IPS-NIHi11 (cell line): ENCODE measurements around the gene PPP1R14C.
A peak's percentile ranks its signal among the peaks of the same experiment; 100 is the strongest.

ENCODE experiments used
- DNase-seq: peaks from one replicate; pipeline ENCODE4 v3.0.0; 2012; ENCODE audit warnings: mixed read lengths, low spot score

PPP1R14C gene

GRCh38 chr6:150249261-150249660 is 106.4 kb downstream of the PPP1R14C start:
- no peak for DNase-seq

DNA sequence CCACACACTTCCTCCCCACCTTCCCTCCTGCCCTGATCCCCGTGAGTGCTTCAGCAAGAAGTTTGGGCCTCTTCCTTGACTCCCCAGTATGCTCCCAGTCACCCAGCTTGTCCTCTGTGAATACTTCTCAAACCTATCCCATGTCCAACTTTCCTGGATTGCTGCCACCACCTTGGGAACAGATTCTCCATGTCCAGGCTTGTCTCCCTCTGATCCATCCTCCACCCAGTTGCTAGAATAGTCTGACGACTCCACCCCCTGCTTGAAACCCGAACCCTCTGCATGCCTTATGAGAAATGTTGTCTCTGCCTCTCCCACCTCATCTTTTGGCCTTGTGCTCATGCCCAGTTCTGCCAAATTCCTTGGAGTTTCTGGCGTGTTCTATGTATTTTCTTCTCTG is 108.0 kb downstream of the PPP1R14C start:
- DNase-seq = peak; percentile 67

GRCh38 chr6:150251566-150252186 is 108.8 kb downstream of the PPP1R14C start:
- no peak for DNase-seq

GRCh38 chr6:150252714-150253444 is 110.0 kb downstream of the PPP1R14C start:
- DNase-seq = no peak

DNA sequence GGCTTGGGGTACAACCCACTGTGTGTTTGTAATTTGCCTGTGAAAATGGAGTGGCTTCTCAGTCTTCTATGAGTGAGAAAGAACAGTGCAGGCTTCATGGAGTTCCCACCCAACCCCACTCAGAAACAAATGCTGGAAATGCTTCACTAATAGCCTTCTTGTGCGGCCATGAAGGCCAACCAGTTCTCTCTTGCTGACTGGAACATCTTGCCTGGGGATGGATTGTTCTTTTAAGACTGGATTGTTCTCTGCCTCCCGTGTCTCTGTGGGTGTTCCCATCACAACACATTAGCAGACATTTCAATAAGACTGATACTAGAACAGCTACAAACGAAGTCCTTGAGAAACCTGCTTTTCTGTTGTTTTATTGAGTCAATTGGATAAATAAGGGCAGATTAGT is 110.6 kb downstream of the PPP1R14C start:
- DNase-seq = no peak

DNA sequence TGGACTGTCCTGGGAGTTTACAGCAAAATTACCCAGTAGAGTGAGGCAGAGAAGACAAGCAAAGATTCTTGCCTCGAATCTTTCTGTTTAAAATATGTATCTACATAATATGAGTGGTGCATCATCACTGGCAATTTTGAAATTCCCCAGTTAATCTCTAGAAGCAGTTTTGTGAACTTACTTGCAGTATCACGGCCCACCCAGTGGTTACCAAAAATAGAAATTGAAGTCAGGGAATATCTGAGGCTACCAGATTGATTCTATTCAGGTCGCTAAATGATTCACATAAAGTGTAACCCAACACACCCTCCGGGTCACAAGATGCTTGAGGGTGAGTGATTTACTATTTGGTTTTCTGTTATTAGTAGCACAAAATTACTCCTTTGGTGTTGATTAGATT is 111.9 kb downstream of the PPP1R14C start:
- no peak for DNase-seq

DNA sequence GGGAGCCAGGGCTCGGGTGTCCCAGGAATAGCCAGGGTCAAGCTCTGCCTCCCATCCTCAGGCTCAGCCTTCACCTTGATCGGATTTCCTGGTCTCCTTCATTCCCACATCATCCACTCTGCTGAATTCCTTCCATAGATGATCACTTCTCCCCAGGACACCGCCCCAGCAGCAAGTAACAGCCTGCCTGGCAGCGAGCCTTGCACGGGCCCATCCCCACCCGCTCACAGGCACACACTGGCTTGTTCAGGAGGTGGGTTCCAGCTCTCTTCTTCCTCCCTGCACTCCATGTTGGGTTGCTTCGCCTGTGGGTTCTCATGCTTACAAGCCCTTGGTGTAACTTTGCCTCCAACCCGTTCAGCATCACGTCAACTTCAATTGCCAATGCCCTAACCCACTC is 113.0 kb downstream of the PPP1R14C start:
- DNase-seq = no peak

DNA sequence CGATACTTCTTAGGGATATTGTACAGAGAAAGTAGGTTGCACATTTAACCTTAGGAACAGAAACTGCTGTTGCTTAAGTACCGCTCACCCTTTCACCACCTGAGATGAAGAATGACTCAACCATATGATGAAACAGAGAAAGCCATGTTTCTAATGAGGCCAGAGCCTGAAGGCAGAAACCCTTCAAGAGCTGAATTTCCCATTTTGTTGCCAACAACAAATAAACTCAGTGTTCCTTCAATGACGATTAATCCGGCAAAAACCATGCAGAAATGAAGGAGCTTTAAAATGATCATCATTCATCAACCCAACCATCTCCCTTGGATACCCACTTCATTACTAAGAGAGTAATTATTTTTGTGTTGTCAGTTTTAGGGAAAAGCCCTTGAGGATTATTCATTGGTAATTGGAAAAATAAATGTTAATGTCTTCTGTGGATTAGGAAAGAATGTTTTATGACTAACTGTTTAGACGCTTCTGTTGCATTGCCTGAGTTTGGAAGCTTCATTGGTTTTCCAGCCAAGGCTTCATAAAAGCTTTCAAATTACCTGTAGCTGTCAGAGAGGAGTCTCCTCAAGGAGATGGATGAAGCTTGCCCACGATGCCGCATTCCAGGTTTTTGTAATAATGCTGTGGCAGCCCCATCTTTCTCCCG is 113.9 kb downstream of the PPP1R14C start:
- DNase-seq = no peak

DNA sequence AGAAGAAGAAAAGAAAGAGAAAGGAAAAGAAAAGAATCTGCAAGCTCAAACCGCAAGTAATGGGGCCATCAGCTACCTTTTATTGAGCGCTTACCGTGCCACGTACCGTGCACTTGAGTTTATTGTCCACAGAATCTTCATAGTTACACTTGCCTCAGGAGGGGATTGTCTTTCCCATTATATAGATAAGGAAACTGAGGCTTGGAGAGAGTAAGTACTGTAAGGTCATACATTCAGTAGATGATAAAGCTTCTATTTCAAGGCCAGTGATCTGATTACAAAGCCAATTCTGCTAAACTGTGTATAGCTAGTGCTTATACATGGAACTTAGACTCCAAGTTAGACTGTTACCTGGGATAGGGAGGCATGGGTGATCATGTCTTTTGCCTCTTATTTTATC is 115.5 kb downstream of the PPP1R14C start:
- no peak for DNase-seq

- no peak for DNase-seq
These were observed 118.1 kb downstream of the PPP1R14C start for GRCh38 chr6:150260931-150261330.

- peak; percentile 41 for DNase-seq
These were observed 119.3 kb downstream of the PPP1R14C start for GRCh38 chr6:150261997-150262697.

GRCh38 chr6:150263765-150264404 is 121.0 kb downstream of the PPP1R14C start:
- no peak for DNase-seq

DNA sequence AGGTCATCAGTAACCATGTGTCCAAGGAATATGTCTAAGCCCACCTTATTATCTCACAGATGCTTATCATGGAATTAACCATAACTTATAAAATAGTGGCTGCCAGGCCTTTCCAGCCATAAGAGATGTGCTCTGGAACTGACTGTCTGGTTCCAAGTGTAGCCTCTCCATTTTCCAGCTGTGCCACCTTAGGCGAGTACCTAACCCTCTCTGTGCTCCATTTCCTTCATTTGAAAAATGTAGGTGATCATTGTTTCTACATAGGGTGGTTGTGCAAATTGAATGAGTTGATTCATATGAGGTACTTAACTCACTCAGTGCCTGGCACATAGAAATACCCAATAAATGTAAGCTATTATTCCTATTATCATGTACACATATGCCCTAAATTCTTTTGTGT is 123.5 kb downstream of the PPP1R14C start:
- no peak for DNase-seq

GRCh38 chr6:150266963-150267685 is 124.3 kb downstream of the PPP1R14C start:
- DNase-seq = no peak

DNA sequence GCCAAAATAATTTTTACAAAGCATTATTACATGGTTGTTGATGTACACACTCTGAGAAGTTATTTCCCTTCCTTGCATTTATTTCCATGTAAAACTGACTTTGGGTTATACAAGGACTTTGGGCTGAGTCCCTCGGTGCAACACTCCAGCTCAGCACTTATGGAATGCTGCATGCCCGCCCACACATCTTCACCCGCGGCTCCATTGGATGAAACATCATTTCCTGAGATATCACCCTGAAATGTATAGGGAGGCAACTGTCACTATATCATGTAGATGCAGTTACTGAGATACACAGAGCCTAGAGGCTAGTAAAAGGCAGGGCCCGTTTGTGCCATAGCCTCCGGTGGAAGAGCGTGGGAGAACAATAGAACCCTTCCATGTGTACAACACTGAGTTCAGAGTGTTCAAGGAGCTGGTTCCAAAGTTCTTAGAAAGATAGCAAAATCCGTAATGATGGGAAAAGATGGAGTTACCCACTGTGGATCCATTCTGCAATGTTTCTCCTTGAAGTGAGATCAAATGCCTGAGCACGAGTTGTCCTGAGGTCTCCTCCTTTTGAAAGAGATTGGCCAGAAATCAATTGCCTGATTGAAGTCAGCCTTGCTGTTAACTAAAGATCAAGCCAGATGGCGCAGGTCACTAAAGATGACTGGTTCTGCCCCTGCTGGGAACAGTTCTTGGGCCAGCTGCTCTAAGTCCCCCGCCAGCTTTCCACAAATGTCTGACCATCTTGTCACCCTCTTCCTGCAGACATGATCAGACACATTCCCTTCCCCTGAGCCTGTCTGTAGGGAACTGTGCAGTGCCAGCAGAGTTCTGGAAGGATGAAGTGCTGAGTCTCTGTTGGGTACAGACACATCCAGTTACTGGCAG is 125.1 kb downstream of the PPP1R14C start:
- DNase-seq = no peak

DNA sequence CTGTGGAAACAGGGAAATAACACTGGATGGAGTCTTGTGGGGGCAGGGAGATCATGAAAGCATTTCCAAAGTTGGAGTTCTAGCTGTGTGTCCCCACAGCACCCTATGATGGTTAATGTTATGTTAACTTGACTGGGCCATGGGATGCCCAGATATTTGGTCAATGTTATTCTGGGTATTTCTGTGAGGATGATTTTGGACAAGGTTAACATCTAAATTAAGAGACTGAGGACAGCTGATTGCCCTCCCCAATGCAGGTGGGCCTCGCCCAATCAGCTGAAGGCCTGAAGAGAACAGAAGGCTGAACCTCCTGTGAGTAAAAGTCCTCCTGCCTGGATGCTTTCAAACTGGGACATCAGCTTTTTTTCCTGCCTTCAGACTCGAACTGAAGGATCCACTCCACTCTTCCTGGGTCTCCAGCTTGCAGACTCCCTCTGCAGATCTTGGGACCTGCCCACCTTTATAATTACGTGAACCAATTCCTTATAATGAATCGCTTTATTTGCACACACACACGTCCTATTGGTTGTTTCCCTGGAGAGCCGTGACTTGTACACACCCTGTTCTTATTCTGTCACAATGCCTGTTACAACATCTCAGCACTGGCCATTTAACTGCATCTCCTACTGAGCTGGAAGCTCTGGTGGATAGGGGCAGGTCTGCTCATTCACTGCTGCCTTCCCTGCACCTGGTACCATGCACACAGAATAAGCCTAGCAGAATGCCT is 126.4 kb downstream of the PPP1R14C start:
- DNase-seq = no peak

DNA sequence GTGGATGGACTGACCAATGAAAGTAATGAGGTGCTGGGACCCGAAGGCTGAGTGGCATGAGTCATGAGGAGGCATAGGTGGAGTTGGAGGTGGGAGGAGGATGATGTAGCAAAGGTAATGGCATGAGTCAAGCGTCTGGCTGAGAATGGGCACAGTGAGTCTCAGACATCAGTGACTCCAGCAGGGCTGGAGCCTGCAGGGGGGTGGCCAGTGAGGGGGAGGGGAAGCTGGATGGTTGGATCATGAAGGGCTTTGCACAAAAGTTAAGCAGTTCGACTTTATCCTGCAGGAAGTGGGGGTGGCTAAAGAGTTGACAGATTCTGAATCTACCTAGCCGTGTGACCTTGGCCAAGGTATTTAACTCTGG is 127.0 kb downstream of the PPP1R14C start:
- peak; percentile 53 for DNase-seq

DNA sequence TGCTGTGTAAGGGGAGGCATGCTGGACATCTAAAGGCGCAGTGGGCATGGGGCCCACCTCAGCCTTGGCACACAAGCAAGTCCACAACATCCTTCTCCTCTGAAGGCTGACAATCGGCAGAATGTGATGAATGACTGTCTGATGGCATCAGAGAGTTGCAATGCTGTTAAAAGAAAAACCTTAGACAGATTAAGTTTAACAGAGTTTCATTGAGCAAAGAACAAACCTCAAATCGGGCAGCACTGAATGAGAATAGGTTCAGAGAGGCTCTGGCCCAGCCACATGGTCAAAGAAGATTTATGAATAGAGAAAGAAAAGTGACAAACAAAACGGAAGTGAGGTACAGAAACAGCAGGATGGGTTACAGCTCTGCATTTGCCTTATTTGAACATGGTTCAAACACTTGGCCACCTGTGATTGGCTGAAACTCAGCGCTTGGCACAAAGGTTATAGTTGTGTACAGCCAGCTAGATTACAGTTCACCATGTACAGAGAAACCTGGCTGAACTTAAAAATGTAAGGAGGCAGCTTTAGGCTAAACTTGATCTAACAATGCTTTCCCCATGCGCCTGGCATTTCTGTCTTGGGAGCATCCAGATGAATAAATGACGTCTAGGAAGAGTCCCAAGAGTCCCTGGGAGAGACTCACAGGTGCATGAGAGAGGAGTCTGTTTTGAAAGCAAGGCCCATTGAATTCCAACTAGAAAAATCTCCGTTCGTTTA is 127.6 kb downstream of the PPP1R14C start:
- no peak for DNase-seq

- no peak for DNase-seq
These were observed 128.3 kb downstream of the PPP1R14C start for GRCh38 chr6:150271172-150271500.
